HT-29 (cell line): ENCODE measurements around the gene ZNF280D. TPM values are rescaled to one million over a fixed set of nuclear protein-coding genes. Genes with fewer than 3 reads are reported as not detected.
"Not testable (repeated sequence)": the region's sequence is repeated elsewhere in the genome, so short reads cannot be mapped to it uniquely, and the experiment has no call there.

Experiments used
- DNase-seq: peaks from one replicate; pipeline ENCODE4 v3.0.0-alpha.2; 2015; ENCODE audit warnings: low spot score
- total RNA-seq: library from RNA; depleted of rRNA; stranded (reverse); fragments of >200 nt; shearing (Covaris generic); gene quantifications from 2 replicates; pipeline ENCODE4 v1.2.3, GENCODE V29; 2014

Gene ZNF280D
- total RNA-seq, 1 experiment from 2014 or later = 8.5 TPM

- DNase-seq = no peak
Measured at GRCh38 chr15:56719021-56719612, 14.2 kb downstream of the ZNF280D start.

- DNase-seq = no peak
Measured at GRCh38 chr15:56718560-56718959, 14.7 kb downstream of the ZNF280D start.

- DNase-seq = no peak
Measured at GRCh38 chr15:56716334-56716733, 17.0 kb downstream of the ZNF280D start.

DNA sequence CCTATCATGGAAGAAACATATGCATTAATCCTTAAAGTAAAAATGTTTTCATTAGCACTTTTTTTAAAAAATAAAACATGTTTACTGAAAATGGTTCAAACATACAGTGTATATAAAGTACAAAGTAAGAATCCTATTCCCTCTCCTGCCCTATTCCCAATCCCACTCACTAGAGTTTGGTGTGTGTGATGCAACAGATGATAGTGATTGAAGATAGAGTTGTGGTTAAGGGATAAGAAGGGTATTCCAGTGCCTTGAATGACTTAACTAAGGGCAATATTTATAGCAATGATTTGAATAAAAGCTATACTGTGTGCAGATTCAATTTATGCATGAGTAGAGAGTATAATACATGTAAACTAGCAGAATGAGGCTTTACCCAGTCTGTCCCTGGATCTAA lies 18.1 kb downstream of the ZNF280D start:
- no peak for DNase-seq

- DNase-seq = not testable (repeated sequence)
Measured at GRCh38 chr15:56709502-56709901, 23.8 kb downstream of the ZNF280D start.

DNA sequence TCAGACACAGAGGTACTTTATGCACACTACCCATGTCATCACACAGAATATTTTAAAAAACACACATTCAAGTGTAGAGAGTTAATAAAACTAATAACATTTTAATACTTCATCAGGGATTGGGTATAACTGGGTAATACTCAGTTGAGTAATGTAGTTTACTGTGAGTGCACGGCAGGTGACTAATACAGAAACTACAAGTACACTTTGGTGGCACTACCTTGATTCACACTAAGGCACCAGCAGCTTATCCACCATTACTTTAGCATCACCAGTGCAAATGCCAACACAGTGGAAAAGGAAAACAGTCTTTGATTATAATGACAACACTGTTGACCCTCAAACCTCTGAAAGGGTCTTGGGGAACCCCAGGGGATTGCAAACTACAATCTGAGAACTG lies 33.6 kb downstream of the ZNF280D start:
- DNase-seq = no peak

DNA sequence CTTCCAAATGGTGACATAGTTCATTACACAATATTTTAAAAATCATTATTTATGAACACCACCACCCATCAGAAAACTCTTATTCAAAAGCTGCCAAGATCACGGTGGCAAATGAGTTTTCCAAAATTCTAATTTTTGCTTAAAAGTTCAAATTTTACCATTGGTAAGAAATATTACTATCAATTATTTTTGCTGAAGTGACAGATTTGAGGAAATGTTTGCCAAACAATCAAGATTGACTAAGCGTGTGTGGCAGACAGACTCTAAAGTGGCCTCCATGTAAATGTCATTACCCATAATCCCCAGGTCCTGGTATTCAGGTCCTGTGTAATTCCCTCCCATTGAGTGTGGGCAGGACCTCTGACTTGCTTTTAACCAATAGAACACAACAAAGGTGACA lies 35.0 kb downstream of the ZNF280D start:
- DNase-seq = no peak

DNA sequence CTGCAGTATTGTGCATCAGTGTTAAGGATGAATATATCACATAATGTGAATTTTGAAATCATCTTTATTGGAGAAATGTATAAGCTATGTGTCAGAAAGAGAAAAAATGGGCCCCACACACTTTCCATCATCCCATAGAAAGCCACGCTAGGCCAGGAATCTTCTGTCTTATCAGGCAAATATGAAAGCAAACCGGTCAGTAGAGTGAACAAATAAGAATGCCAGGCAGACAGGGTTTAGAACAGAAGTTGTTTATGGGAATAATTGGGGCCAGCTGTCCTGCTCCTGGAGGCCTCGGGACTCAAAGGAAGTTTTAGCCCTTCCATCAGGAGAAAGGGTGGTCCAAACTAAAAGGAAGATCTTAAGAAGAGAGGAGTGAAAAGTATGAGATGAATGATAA lies 39.5 kb downstream of the ZNF280D start:
- DNase-seq = no peak

- DNase-seq = no peak
Measured at GRCh38 chr15:56690733-56691132, 42.6 kb downstream of the ZNF280D start.

DNA sequence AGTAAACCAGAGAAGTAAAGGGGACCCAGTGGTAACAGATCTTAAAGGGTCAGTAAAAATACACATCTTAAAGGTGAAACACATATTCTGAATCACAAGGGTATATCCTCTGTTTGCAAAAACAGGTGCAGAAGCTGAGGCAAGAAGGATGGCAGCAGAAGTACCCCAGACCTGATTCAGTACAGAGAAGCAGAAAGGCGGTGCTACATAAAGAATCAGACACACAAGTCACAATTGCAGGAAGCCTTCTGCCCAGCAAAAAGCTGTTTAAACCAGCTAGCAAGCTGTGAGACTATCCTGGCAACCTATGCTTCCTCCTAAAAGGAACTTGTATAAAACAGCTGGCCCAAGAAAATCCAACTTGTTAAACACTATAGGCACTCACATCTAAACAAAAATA lies 49.4 kb downstream of the ZNF280D start:
- no peak for DNase-seq

DNA sequence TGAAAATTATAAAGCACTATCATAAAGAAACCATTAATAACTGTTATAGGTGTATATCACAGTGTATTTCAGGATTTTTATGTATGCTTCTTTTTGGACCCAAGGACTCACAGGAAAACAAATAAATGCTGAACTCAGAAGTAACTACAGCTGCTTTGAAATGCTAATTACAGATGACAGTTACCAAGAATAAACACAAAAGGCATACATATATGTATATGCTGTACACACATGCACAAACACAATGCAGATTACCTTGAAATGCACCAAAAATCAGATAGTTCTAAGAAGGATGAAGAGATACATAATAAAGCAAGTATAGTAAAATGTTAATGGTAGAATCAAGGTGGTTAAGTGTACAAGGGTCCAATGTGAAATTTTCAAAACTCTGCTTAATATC lies 52.2 kb downstream of the ZNF280D start:
- DNase-seq = no peak

GRCh38 chr15:56679225-56679624 lies 54.1 kb downstream of the ZNF280D start:
- no peak for DNase-seq

GRCh38 chr15:56678571-56678970 lies 54.7 kb downstream of the ZNF280D start:
- DNase-seq = no peak

- DNase-seq = no peak
Measured at GRCh38 chr15:56677271-56677670, 56.0 kb downstream of the ZNF280D start.

GRCh38 chr15:56675930-56676329 lies 57.4 kb downstream of the ZNF280D start:
- no peak for DNase-seq

DNA sequence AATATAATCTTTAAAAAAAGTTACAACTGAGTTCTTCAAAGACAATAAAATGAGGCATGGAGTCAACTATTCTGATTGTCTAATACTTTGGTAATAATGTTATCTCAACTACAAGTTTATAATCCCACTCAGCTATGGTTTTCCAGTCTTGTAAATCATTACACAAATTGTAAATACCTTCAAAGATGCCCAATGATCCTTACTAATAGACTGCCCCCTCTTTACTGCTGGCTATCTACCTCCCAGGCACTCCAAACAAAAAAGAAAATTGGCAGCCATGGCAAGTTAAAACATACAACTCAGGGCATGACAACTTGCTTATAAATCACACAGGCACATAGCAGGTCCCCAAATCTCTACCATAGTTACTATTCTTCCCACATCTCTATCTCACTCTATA lies 58.5 kb downstream of the ZNF280D start:
- no peak for DNase-seq

DNA sequence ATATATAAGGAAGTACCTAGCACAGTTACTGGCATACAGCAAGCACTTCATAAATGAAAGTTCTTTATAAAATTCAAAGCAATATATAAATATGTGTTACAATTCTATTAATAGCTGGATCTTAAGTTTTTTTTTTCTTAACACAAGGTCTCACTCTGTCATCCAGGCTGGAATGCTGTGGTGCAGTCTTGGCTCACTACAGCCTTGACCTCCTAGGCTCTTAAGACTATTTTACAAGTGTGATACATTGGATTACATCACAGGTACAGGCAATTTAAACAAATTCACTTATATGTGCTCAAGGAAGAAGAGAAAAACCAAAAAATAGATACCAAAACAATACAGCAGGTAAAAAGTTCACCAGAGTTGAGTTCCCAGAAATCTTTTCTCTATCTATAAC lies 60.6 kb downstream of the ZNF280D start:
- DNase-seq = no peak

DNA sequence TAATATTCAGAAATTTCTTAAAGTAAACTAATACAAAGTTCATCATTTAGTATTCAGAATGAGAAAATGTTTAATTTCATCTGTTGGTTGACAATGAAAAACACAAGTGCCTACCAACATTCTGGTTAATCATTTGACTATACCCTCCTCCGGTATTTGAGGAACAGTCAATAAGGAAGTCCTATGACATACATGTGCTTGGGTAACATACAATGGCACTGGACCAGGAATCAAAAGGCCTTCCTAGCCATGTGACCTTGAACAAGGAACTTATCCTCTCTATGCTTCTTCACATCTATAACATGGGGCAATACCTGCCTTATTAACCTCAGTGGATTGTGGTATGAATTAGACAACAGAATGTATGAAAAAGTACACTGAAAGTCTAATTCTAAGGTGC lies 65.8 kb downstream of the ZNF280D start:
- peak; percentile 40 for DNase-seq

- no peak for DNase-seq
Measured at GRCh38 chr15:56660943-56661342, 72.4 kb downstream of the ZNF280D start.

DNA sequence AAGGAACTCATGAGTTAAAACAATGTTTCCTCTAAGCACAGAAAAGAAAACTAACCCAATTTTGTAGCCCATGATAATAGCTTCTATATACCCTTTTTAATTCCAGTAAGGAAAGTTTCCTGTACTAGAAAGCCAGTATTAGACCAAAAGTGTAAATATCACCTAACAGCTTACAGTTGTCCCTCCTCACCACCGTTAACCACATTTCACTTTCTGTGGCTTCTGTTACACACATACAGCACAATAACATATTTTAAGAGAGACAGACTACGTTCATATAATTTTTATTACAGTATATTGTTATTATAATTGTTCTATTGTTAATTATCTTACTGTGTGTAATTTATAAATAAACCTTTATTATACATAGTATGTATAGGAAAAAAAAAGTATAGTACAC lies 74.1 kb downstream of the ZNF280D start:
- no peak for DNase-seq

- no peak for DNase-seq
Measured at GRCh38 chr15:56654624-56655023, 78.7 kb downstream of the ZNF280D start.

GRCh38 chr15:56654216-56654615 lies 79.1 kb downstream of the ZNF280D start:
- DNase-seq = no peak

GRCh38 chr15:56653787-56654186 lies 79.5 kb downstream of the ZNF280D start:
- no peak for DNase-seq

- DNase-seq = no peak
Measured at GRCh38 chr15:56653107-56653506, 80.2 kb downstream of the ZNF280D start.
